Suprapubic skin (tissue), 3 donors: Measurements from ENCODE around the gene HIVEP3.

Experiments used
- EP300 ChIP-seq: sonication (generic); formaldehyde crosslinking; IDR thresholded peaks from one replicate; pipeline ENCODE4 v1.6.1; 2017; ENCODE audit warnings: antibody characterized with exemption
- POLR2A ChIP-seq, 2 donors: fragments of 450-650 bp; IDR thresholded peaks; one replicate each; pipeline ENCODE4 v1.6.1; 2017; ENCODE audit warnings: antibody characterized with exemption in 2 of 2, mild to moderate bottlenecking in 2 of 2, moderate library complexity in 2 of 2
- TF ChIP-seq, protein P1 (sequence below), 2 donors: fragments of 200-600 bp in 1 of 2; fragments of 450-650 bp in 1 of 2; sonication (generic) in 1 of 2; IDR thresholded peaks; one replicate each; pipeline ENCODE4 v1.5.1; 2016 to 2019; ENCODE audit warnings: antibody characterized with exemption in 2 of 2, mild to moderate bottlenecking in 1 of 2, moderate library complexity in 1 of 2

DNA sequence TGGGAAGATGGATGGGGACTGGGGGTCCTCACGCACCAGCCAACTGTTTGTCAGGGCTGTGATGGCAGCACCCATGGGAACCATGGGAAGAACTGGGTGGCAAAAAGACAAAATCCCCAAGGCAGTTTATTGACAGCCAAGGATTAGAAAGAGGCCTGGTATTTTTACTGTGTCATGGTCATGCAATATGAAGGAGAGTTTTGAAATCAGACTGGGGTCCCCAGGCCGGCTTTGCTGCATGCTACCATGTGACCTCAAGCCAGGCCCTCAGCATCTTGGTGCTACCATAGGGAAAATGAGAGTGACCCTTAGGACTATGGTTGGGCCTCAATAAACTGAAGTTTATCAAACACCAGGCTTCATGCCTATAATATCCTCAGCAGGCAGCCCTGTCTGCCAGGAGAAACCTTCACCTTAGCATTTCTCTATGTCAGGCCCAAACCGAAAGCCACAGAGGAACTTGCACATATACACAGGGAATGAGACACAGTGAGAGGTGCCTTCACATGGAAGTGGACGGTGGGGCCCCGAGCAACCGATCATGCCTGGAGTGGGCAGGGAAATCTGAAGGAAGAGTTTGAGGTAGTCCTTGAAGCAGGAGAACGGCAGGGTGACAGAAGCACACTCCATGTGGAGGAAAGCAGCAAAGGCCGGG, 203.2 kb downstream of the HIVEP3 start:
- TF ChIP-seq, protein P1, sequence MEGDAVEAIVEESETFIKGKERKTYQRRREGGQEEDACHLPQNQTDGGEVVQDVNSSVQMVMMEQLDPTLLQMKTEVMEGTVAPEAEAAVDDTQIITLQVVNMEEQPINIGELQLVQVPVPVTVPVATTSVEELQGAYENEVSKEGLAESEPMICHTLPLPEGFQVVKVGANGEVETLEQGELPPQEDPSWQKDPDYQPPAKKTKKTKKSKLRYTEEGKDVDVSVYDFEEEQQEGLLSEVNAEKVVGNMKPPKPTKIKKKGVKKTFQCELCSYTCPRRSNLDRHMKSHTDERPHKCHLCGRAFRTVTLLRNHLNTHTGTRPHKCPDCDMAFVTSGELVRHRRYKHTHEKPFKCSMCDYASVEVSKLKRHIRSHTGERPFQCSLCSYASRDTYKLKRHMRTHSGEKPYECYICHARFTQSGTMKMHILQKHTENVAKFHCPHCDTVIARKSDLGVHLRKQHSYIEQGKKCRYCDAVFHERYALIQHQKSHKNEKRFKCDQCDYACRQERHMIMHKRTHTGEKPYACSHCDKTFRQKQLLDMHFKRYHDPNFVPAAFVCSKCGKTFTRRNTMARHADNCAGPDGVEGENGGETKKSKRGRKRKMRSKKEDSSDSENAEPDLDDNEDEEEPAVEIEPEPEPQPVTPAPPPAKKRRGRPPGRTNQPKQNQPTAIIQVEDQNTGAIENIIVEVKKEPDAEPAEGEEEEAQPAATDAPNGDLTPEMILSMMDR (IDR thresholded peaks at IDR 0.05), result no peak
- TF ChIP-seq EP300 (no peak), POLR2A (IDR thresholded peaks at IDR 0.05) (no peak)
